Esophagus squamous epithelium (tissue), 5 donors: ENCODE data around the gene DNAAF3. TPM values are rescaled to one million over a fixed set of nuclear protein-coding genes. Genes with fewer than 3 reads are reported as not detected.

Experiments
- DNase-seq: peaks from one replicate; lab custom pipeline; 2025; lab: John Stamatoyannopoulos, UW
- H3K27ac ChIP-seq, 4 donors: fragments of 200-600 bp; sonication (generic); one replicate each; pipeline ENCODE4 v1.5.1; 2016 to 2019; ENCODE audit warnings: mild to moderate bottlenecking in 1 of 4
- H3K27me3 ChIP-seq, 4 donors: fragments of 200-600 bp; sonication (generic); 1 replicate in 3 of 4; 2 replicates in 1 of 4; pipeline versions ENCODE4 v1.5.1 to v1.6.0; 2017 to 2021; ENCODE audit warnings: antibody characterized with exemption in 1 of 4
- H3K36me3 ChIP-seq, 3 donors: fragments of 200-600 bp; sonication (generic); one replicate each; pipeline ENCODE4 v1.5.1; 2016 to 2019
- H3K4me1 ChIP-seq, 3 donors: fragments of 200-600 bp; sonication (generic); one replicate each; pipeline ENCODE4 v1.5.1; 2017 to 2019
- H3K4me3 ChIP-seq, 4 donors: fragments of 200-600 bp; sonication (generic); 1 replicate in 3 of 4; 2 replicates in 1 of 4; pipeline ENCODE4 v1.5.1; 2016 to 2019; ENCODE audit warnings: mild to moderate bottlenecking in 2 of 4, moderate library complexity in 1 of 4
- H3K9me3 ChIP-seq, 3 donors: fragments of 200-600 bp; sonication (generic); one replicate each; pipeline ENCODE4 v1.5.1; 2016 to 2019
- CTCF ChIP-seq, 6 experiments: fragments of 450-650 bp in 4 of 6; fragments of 200-600 bp in 2 of 6; sonication (generic) in 2 of 6; IDR thresholded peaks; one replicate each; pipeline ENCODE4 v1.5.1; 2016 to 2019; ENCODE audit warnings: antibody characterized with exemption in 6 of 6, mild to moderate bottlenecking in 4 of 6, moderate library complexity in 4 of 6
- POLR2A ChIP-seq, 4 donors: fragments of 450-650 bp; IDR thresholded peaks; one replicate each; pipeline ENCODE4 v1.6.1; 2017; ENCODE audit warnings: antibody characterized with exemption in 4 of 4, mild to moderate bottlenecking in 4 of 4, moderate library complexity in 3 of 4
- WGBS, 2 donors: methylation state at CpG; one replicate each; pipeline ENCODE4 v1.1.5; 2018; 5-methylcytosine and 5-hydroxymethylcytosine counted together
- intact Hi-C: fragments of 100-400 bp; cut with DNase I; formaldehyde crosslinking; loops from one replicate; pipeline ENCODE4 v1.15.0; 2022
- small RNA-seq, 4 donors: library from RNA; depleted of rRNA; stranded (forward); fragments of <200 nt; gene quantifications; one replicate each; pipeline ENCODE3, GENCODE V24; 2016
- total RNA-seq, 4 donors: library from RNA; depleted of rRNA; stranded (reverse); fragments of >200 nt; gene quantifications; one replicate each; pipeline ENCODE4 v1.1.0, GENCODE V29; 2016
- donor health status: DM: yes; HTN: yes; CAD: no.

DNAAF3 gene
- total RNA-seq, 4 donors from 2014 or later: 0.53 to 2.8 (median 1.4) TPM

DNA sequence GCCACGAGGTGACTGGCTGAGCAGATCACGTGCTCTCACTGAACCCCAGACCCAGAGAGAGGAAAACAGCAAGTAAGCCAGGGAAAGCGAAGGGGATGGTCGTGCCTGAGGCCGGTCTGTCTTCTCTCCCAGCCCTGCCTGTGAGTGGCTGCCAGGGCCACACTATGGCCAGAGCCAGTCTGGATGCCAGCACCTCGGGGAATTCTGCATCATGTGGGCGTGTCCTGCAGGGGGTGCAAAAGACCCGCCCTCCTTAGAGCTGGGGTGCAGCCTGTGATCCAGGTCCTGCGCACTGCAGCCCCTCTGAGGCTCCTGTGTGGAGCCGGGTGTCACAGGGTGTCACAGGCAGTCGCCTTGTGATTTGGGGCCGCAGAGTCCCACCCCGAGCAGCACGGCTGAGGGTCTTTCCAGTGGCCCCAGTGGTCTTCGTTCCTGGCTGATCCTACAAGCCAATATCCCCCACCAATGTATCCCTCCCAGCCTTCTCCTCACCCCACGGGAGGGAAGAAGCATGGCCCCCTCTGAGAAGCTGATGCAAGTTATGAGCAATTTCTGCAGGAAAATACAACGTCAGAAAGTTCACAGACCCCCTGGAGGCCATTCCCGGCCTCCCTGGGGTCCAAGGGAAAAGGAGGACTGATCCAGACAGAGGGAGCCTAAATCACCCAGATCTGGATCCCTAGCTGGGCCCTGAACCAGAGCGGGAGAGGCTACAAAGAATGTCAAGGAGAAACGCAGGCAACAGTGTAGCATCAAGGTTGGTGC lies 56.7 kb downstream of the DNAAF3 start:
- TF ChIP-seq CTCF (IDR thresholded peaks at IDR 0.05) (no peak), POLR2A (IDR thresholded peaks at IDR 0.05) (no peak)
- H3K27ac ChIP-seq: peak overlapping the region in 2 of 4 donors; percentile 9 to 41
- DNase-seq: no peak
- H3K9me3 ChIP-seq: no peaks in the 10 kb centered on the region
- WGBS, 2 donors: 76 to 81% methylated on average over 7 to 10 of the region's 20 CpGs
- no peaks in the 10 kb centered on the region for H3K27me3 ChIP-seq
- no peak overlapping the region for H3K4me3 ChIP-seq
- intact Hi-C loops: no loop called here
- peaks cover 0 to 56% (median 4%) of the 10 kb centered on the region in 3 donors for H3K36me3 ChIP-seq
- peaks cover 5 to 43% (median 27%) of the 10 kb centered on the region in 3 donors for H3K4me1 ChIP-seq

Small RNAs within 50 kb of the gene (small RNA-seq; reads per million reads assigned to genes)
- 0 reads per million in 4 donors for gene MIR7975
- gene RF01210: 0 to 0.27 (median 0) reads per million in 4 donors

Other genes with a start within 250 kb of the DNAAF3 start
- gene NLRP7, start 219.1 kb downstream of the DNAAF3 start, total RNA-seq: not detected
- 10 to 100 TPM; 10.1 to 44.4 (median 17.5) TPM for gene NLRP2, start 200.2 kb downstream of the DNAAF3 start, total RNA-seq
- gene GP6, start 128.3 kb downstream of the DNAAF3 start, total RNA-seq: not detected
- 10 to 100 TPM; 32.2 to 68.0 (median 41.4) TPM for gene RDH13, start 103.5 kb downstream of the DNAAF3 start, total RNA-seq
- gene EPS8L1, start 90.7 kb downstream of the DNAAF3 start, total RNA-seq: 100 to 1,000 TPM; 151 to 341 (median 286) TPM
- 10 to 100 TPM; 35.1 to 89.1 (median 43.7) TPM for gene PPP1R12C, start 49.0 kb downstream of the DNAAF3 start, total RNA-seq
- gene TNNT1, start 17.4 kb downstream of the DNAAF3 start, total RNA-seq: 10 to 100 TPM in 1 of 4 donors, 1 to 10 TPM in 3; 3.3 to 23.1 (median 6.2) TPM
- gene TNNI3, start 8.9 kb downstream of the DNAAF3 start, total RNA-seq: not detected
- gene SYT5, start 13.7 kb upstream of the DNAAF3 start, total RNA-seq: under 1 TPM in 1 of 4 donors, not detected in 3; 0.22 TPM
- 1 to 10 TPM in 3 of 4 donors, under 1 TPM in 1; 0.57 to 2.0 (median 1.3) TPM for gene PTPRH, start 42.9 kb upstream of the DNAAF3 start, total RNA-seq
- 1 to 10 TPM in 3 of 4 donors, not detected in 1; 1.1 to 3.6 (median 2.2) TPM for gene TMEM86B, start 62.1 kb upstream of the DNAAF3 start, total RNA-seq
- 10 to 100 TPM; 30.6 to 59.2 (median 47.4) TPM for gene PPP6R1, start 92.4 kb upstream of the DNAAF3 start, total RNA-seq
- gene HSPBP1, start 113.5 kb upstream of the DNAAF3 start, total RNA-seq: 10 to 100 TPM; 27.1 to 40.7 (median 32.4) TPM
- gene BRSK1, start 117.4 kb upstream of the DNAAF3 start, total RNA-seq: 1 to 10 TPM in 1 of 4 donors, under 1 TPM in 1, not detected in 2; 0.73 to 1.1 TPM
- gene TMEM150B, start 158.7 kb upstream of the DNAAF3 start, total RNA-seq: 1 to 10 TPM in 1 of 4 donors, not detected in 3; 1.7 TPM
- gene KMT5C, start 173.3 kb upstream of the DNAAF3 start, total RNA-seq: 1 to 10 TPM; 5.3 to 9.9 (median 8.2) TPM
- 1 to 10 TPM in 1 of 4 donors, under 1 TPM in 2, not detected in 1; 0.66 to 1.4 (median 0.95) TPM for gene COX6B2, start 188.1 kb upstream of the DNAAF3 start, total RNA-seq
- not detected for gene GARIN5B, start 196.6 kb upstream of the DNAAF3 start, total RNA-seq
- gene IL11, start 203.8 kb upstream of the DNAAF3 start, total RNA-seq: not detected
- gene TMEM190, start 210.2 kb upstream of the DNAAF3 start, total RNA-seq: not detected
- gene TMEM238, start 217.7 kb upstream of the DNAAF3 start, total RNA-seq: 10 to 100 TPM; 11.9 to 41.8 (median 27.1) TPM
- 100 to 1,000 TPM; 395 to 866 (median 753) TPM for gene RPL28, start 219.3 kb upstream of the DNAAF3 start, total RNA-seq
- gene UBE2S, start 241.2 kb upstream of the DNAAF3 start, total RNA-seq: 10 to 100 TPM; 15.6 to 41.4 (median 31.2) TPM